ENCODE data around the gene ERN2. TPM values are rescaled to one million over a fixed set of nuclear protein-coding genes. Genes with fewer than 3 reads are reported as not detected.

The ERN2 gene
- total and polyA plus RNA-seq, 11 donors, result 0.07 TPM; not detected in 10

Other genes with a start within 250 kb of the ERN2 start
- 10 to 100 TPM; 30.8 to 73.8 (median 47.5) TPM for gene GGA2, start 202.7 kb downstream of the ERN2 start, total RNA-seq
- gene GGA2, start 202.7 kb downstream of the ERN2 start, polyA plus RNA-seq, result 10 to 100 TPM; 17.9 to 20.0 TPM
- gene EARS2, start 155.9 kb downstream of the ERN2 start, total RNA-seq, result 10 to 100 TPM; 12.2 to 37.0 (median 21.5) TPM
- 10 to 100 TPM; 16.7 to 22.8 TPM for gene EARS2, start 155.9 kb downstream of the ERN2 start, polyA plus RNA-seq
- 100 to 1,000 TPM in 2 of 9 donors, 10 to 100 TPM in 7; 42.0 to 116 (median 57.7) TPM for gene UBFD1, start 155.5 kb downstream of the ERN2 start, total RNA-seq
- 10 to 100 TPM; 17.9 to 40.2 TPM for gene UBFD1, start 155.5 kb downstream of the ERN2 start, polyA plus RNA-seq
- gene NDUFAB1, start 116.9 kb downstream of the ERN2 start, total RNA-seq, result 100 to 1,000 TPM; 298 to 896 (median 409) TPM
- 100 to 1,000 TPM; 582 to 605 TPM for gene NDUFAB1, start 116.9 kb downstream of the ERN2 start, polyA plus RNA-seq
- gene PALB2, start 71.9 kb downstream of the ERN2 start, total RNA-seq, result 1 to 10 TPM; 3.8 to 7.4 (median 4.5) TPM
- gene PALB2, start 71.9 kb downstream of the ERN2 start, polyA plus RNA-seq, result 1 to 10 TPM; 3.4 to 5.7 TPM
- gene DCTN5, start 71.8 kb downstream of the ERN2 start, total RNA-seq, result 10 to 100 TPM; 26.8 to 56.0 (median 40.5) TPM
- gene DCTN5, start 71.8 kb downstream of the ERN2 start, polyA plus RNA-seq, result 10 to 100 TPM in 1 of 2 donors, 1 to 10 TPM in 1; 7.4 to 36.9 TPM
- 1 to 10 TPM in 6 of 9 donors, under 1 TPM in 3; 0.19 to 9.2 (median 1.1) TPM for gene PLK1, start 34.3 kb downstream of the ERN2 start, total RNA-seq
- under 1 TPM; 0.69 to 0.72 TPM for gene PLK1, start 34.3 kb downstream of the ERN2 start, polyA plus RNA-seq
- gene CHP2, start 41.8 kb upstream of the ERN2 start, total RNA-seq, result not detected
- under 1 TPM in 1 of 2 donors, not detected in 1; 0.08 TPM for gene CHP2, start 41.8 kb upstream of the ERN2 start, polyA plus RNA-seq
- gene PRKCB, start 122.8 kb upstream of the ERN2 start, total RNA-seq, result 10 to 100 TPM in 1 of 9 donors, 1 to 10 TPM in 6, under 1 TPM in 2; 0.75 to 18.4 (median 1.8) TPM
- gene PRKCB, start 122.8 kb upstream of the ERN2 start, polyA plus RNA-seq, result under 1 TPM; 0.30 to 0.55 TPM

Data from heart left ventricle (tissue), 11 donors.